ENCODE results near the gene OR4C45.
"Not testable (repeated sequence)": the region's sequence is repeated elsewhere in the genome, so short reads cannot be mapped to it uniquely, and the experiment has no call there.

Gene OR4C45

GRCh38 chr11:50032574-50032973 is at the start of gene OR4C45:
Gene OR4C45, plus strand, starts transcription at chr11:50032874.
- DNase-seq: no peak

- DNase-seq: peak; percentile 13 to 43
Measured at GRCh38 chr11:49995565-49995964, 37.1 kb upstream of the OR4C45 start.

- DNase-seq: no peak
Measured at GRCh38 chr11:50030193-50030592, 2.5 kb upstream of the OR4C45 start.

- not testable (repeated sequence) for DNase-seq
Measured at GRCh38 chr11:50036239-50036638, 3.6 kb downstream of the OR4C45 start.

GRCh38 chr11:50037251-50037650 is 4.6 kb downstream of the OR4C45 start:
- DNase-seq: no peak

- DNase-seq: no peak
Measured at GRCh38 chr11:50044647-50045046, 12.0 kb downstream of the OR4C45 start.

GRCh38 chr11:50063056-50063455 is 30.4 kb downstream of the OR4C45 start:
- not testable (repeated sequence) for DNase-seq

GRCh38 chr11:50070389-50070788 is 37.7 kb downstream of the OR4C45 start:
- DNase-seq: no peak

- DNase-seq: no peak
Measured at GRCh38 chr11:50071584-50072225, 39.0 kb downstream of the OR4C45 start.

GRCh38 chr11:50072226-50073112 is 39.8 kb downstream of the OR4C45 start:
- no peak for DNase-seq

- DNase-seq: no peak
Measured at GRCh38 chr11:50073113-50074105, 40.7 kb downstream of the OR4C45 start.

- no peak for DNase-seq
Measured at GRCh38 chr11:50074161-50074560, 41.5 kb downstream of the OR4C45 start.

GRCh38 chr11:50075856-50076255 is 43.2 kb downstream of the OR4C45 start:
- DNase-seq: no peak

GRCh38 chr11:50077526-50077925 is 44.9 kb downstream of the OR4C45 start:
- DNase-seq: no peak

GRCh38 chr11:50078001-50078400 is 45.3 kb downstream of the OR4C45 start:
- no peak for DNase-seq

GRCh38 chr11:50078946-50079345 is 46.3 kb downstream of the OR4C45 start:
- DNase-seq: not testable (repeated sequence)

GRCh38 chr11:50080256-50080655 is 47.6 kb downstream of the OR4C45 start:
- no peak for DNase-seq
